CD14-positive monocyte (primary cell): ENCODE data around the gene WIPF3. TPM values are rescaled to one million over a fixed set of nuclear protein-coding genes. Genes with fewer than 3 reads are reported as not detected.

ENCODE experiments used
- DNase-seq, 3 donors: peaks; one replicate each; pipeline ENCODE4 v3.0.0-alpha.2; 2011 to 2022
- H2AFZ ChIP-seq: 2 replicates; pipeline ENCODE4 v1.6.0; 2012; ENCODE audit warnings: mild to moderate bottlenecking, low read depth, low read length, inconsistent platforms; ENCODE audit not compliant: insufficient read depth, poor library complexity, severe bottlenecking
- H3K27ac ChIP-seq, 2 donors: 1 replicate in 1 of 2; 2 replicates in 1 of 2; pipeline ENCODE4 v1.5.1; 2012 to 2013; ENCODE audit warnings: low read length in 2 of 2, control low read depth in 1 of 2, inconsistent platforms in 1 of 2, low read depth in 1 of 2, mild to moderate bottlenecking in 1 of 2
- H3K27me3 ChIP-seq, 2 donors: one replicate each; pipeline versions ENCODE4 v1.6.0 to v1.6.1; 2011 to 2013; ENCODE audit warnings: low read length in 2 of 2; ENCODE audit not compliant: control insufficient read depth in 2 of 2, insufficient read depth in 2 of 2
- H3K36me3 ChIP-seq, 2 donors: replicated peaks in 1 of 2; 1 replicate in 1 of 2; 2 replicates in 1 of 2; pipeline versions ENCODE4 v1.5.1 to v1.6.1; 2012 to 2013; ENCODE audit warnings: low read length in 2 of 2, control low read depth in 1 of 2, inconsistent platforms in 1 of 2, mild to moderate bottlenecking in 1 of 2; ENCODE audit not compliant: insufficient read depth in 2 of 2, control insufficient read depth in 1 of 2
- H3K4me1 ChIP-seq, 2 donors: 1 replicate in 1 of 2; 2 replicates in 1 of 2; pipeline versions ENCODE4 v1.5.1 to v1.6.1; 2012 to 2013; ENCODE audit warnings: low read length in 2 of 2, control low read depth in 1 of 2, inconsistent platforms in 1 of 2, mild to moderate bottlenecking in 1 of 2, moderate library complexity in 1 of 2; ENCODE audit not compliant: insufficient read depth in 2 of 2, control insufficient read depth in 1 of 2
- H3K4me2 ChIP-seq: replicated peaks from 2 replicates; pipeline ENCODE3; 2012; ENCODE audit warnings: low read length, moderate library complexity, mild to moderate bottlenecking; ENCODE audit not compliant: poor library complexity, severe bottlenecking; ENCODE audit errors: extremely low read depth
- H3K4me3 ChIP-seq, 3 experiments: fragments of 200-600 bp in 1 of 3; sonication (generic) in 1 of 3; replicated peaks in 1 of 3; 1 replicate in 2 of 3; 2 replicates in 1 of 3; pipeline ENCODE4 v1.5.1; 2011 to 2013; ENCODE audit warnings: low read length in 3 of 3, mild to moderate bottlenecking in 3 of 3, control low read depth in 2 of 3, low read depth in 2 of 3, inconsistent platforms in 1 of 3, moderate library complexity in 1 of 3
- H3K79me2 ChIP-seq: 2 replicates; pipeline ENCODE4 v1.6.0; 2012; ENCODE audit warnings: mild to moderate bottlenecking, control low read depth, inconsistent platforms, low read length, moderate library complexity; ENCODE audit not compliant: insufficient read depth
- H3K9ac ChIP-seq: 2 replicates; pipeline ENCODE4 v1.6.0; 2017; ENCODE audit warnings: low read length, mild to moderate bottlenecking; ENCODE audit not compliant: insufficient read depth, poor library complexity, severe bottlenecking
- H3K9me3 ChIP-seq, 2 donors: replicated peaks in 1 of 2; 1 replicate in 1 of 2; 2 replicates in 1 of 2; pipeline versions ENCODE4 v1.5.1 to v1.6.1; 2012 to 2013; ENCODE audit warnings: low read length in 2 of 2, control low read depth in 1 of 2; ENCODE audit not compliant: control insufficient read depth in 1 of 2, insufficient read depth in 1 of 2
- H4K20me1 ChIP-seq: 2 replicates; pipeline ENCODE4 v1.6.0; 2012; ENCODE audit warnings: mild to moderate bottlenecking, low read length, control low read depth, moderate library complexity; ENCODE audit not compliant: insufficient read depth
- H3K27ac Mint-ChIP-seq, 7 donors: one replicate each; pipeline ENCODE4 v1.8.0; 2020; ENCODE audit warnings: mild to moderate bottlenecking in 7 of 7, mixed read lengths in 7 of 7, moderate library complexity in 6 of 7, inconsistent platforms in 2 of 7
- H3K27me3 Mint-ChIP-seq, 3 donors: one replicate each; pipeline ENCODE4 v1.8.0; 2021 to 2022; ENCODE audit warnings: low read depth in 3 of 3, mild to moderate bottlenecking in 3 of 3, mixed read lengths in 3 of 3, moderate library complexity in 3 of 3, inconsistent platforms in 1 of 3
- H3K36me3 Mint-ChIP-seq, 2 donors: one replicate each; pipeline ENCODE4 v1.8.0; 2020; ENCODE audit warnings: mixed read lengths in 2 of 2, inconsistent platforms in 1 of 2, mild to moderate bottlenecking in 1 of 2
- H3K4me1 Mint-ChIP-seq: one replicate; pipeline ENCODE4 v1.8.0; 2020; ENCODE audit warnings: mild to moderate bottlenecking, mixed read lengths
- H3K4me3 Mint-ChIP-seq, 2 donors: one replicate each; pipeline ENCODE4 v1.8.0; 2020; ENCODE audit warnings: mild to moderate bottlenecking in 2 of 2, mixed read lengths in 2 of 2, moderate library complexity in 1 of 2
- H3K9me3 Mint-ChIP-seq, 7 donors: one replicate each; pipeline ENCODE4 v1.8.0; 2020 to 2022; ENCODE audit warnings: mixed read lengths in 7 of 7, mild to moderate bottlenecking in 6 of 7, moderate library complexity in 6 of 7, inconsistent platforms in 2 of 7
- WGBS: methylation state at CpG from one replicate; pipeline ENCODE4 v1.1.5; 2013; ENCODE audit warnings: missing lambda C conversion rate; ENCODE audit not compliant: insufficient coverage; 5-methylcytosine and 5-hydroxymethylcytosine counted together
- intact Hi-C, 2 donors: fragments of 100-400 bp; cut with micrococcal nuclease; formaldehyde crosslinking; loops; one replicate each; pipeline versions ENCODE4 v1.15.0 to v1.15.1; 2023
- polyA plus RNA-seq, 3 donors: library from polyadenylated mRNA; depleted of rRNA in 1 of 3; unstranded in 2 of 3; stranded (reverse) in 1 of 3; fragments of 300-500 nt in 2 of 3; fragments of >200 nt in 1 of 3; fragmentation: Illumina TruSeq in 2 of 3; gene quantifications; 1 replicate in 2 of 3; 2 replicates in 1 of 3; pipeline ENCODE4 v1.2.3, GENCODE V29; 2012 to 2021
- TF ChIP-seq, protein P1 (sequence below): fragments of 200-600 bp; IDR thresholded peaks from one replicate; pipeline ENCODE4 v1.8.0; 2022; ENCODE audit warnings: antibody characterized with exemption, mild to moderate bottlenecking

The WIPF3 gene
- polyA plus RNA-seq, 3 donors: not detected

DNA sequence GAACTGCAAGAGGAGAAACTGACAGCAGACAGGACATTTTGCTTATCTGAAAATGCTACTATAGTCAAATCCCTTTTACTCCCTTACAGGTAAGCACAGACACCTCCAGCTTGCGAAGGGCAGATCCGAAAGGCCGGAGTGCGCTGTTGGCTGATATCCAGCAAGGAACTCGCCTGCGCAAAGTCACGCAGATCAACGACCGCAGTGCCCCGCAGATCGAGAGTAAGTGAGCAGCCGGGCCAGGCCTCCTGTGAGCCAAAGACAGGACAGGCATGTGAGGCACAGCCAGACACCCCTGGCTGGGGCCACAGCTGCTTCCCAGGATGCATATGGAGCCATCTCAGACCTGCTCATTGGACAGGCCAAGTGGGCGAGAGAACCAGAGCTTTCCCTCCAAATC lies 69.4 kb downstream of the WIPF3 start:
- no peaks in the 10 kb centered on the region for H3K36me3 Mint-ChIP-seq
- TF ChIP-seq, protein P1, sequence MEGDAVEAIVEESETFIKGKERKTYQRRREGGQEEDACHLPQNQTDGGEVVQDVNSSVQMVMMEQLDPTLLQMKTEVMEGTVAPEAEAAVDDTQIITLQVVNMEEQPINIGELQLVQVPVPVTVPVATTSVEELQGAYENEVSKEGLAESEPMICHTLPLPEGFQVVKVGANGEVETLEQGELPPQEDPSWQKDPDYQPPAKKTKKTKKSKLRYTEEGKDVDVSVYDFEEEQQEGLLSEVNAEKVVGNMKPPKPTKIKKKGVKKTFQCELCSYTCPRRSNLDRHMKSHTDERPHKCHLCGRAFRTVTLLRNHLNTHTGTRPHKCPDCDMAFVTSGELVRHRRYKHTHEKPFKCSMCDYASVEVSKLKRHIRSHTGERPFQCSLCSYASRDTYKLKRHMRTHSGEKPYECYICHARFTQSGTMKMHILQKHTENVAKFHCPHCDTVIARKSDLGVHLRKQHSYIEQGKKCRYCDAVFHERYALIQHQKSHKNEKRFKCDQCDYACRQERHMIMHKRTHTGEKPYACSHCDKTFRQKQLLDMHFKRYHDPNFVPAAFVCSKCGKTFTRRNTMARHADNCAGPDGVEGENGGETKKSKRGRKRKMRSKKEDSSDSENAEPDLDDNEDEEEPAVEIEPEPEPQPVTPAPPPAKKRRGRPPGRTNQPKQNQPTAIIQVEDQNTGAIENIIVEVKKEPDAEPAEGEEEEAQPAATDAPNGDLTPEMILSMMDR: no peak
- Histone ChIP-seq H3K4me1 (no peaks in the 10 kb centered on the region), H3K79me2 (no peaks in the 10 kb centered on the region), H3K9me3 (no peaks in the 10 kb centered on the region), H4K20me1 (no peaks in the 10 kb centered on the region), H2AFZ (no peak overlapping the region), H3K4me2 (no peak overlapping the region), H3K27ac (no peak overlapping the region), H3K4me3 (no peak overlapping the region), H3K36me3 (no peaks in the 10 kb centered on the region), H3K9ac (no peak overlapping the region), H3K27me3 (no peaks in the 10 kb centered on the region)
- no peaks in the 10 kb centered on the region for H3K9me3 Mint-ChIP-seq
- intact Hi-C loops: no loop called here
- H3K4me3 Mint-ChIP-seq: no peak overlapping the region
- peaks cover 22% of the 10 kb centered on the region for H3K4me1 Mint-ChIP-seq
- 93% methylated on average over 13 of the region's 13 CpGs for WGBS
- peak overlapping the region in 1 of 7 donors; percentile 13 for H3K27ac Mint-ChIP-seq
- no peak for DNase-seq
- H3K27me3 Mint-ChIP-seq: peaks cover 0 to 8% (median 0%) of the 10 kb centered on the region in 3 donors

DNA sequence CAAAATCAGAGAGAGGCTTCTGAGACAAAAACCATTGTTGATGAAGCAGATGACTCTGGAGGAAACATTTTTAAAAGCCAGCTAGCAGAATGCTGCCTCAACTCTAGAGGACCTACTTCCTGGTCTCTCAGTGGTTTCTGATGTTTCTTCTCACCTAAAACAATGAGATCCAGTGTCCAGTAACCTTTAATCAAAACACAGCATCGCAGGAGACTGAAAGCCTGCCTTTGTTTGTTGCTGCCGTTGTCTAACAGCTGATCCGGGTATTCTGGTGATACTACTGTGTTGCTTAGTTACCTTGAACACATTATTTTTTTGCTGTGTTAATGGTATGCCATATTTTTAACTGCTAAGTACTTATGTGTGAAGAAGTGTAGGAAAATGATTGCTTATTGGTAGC lies 70.9 kb downstream of the WIPF3 start:
- H3K27ac Mint-ChIP-seq: no peak overlapping the region
- peaks cover 15% of the 10 kb centered on the region for H3K4me1 Mint-ChIP-seq
- no peaks in the 10 kb centered on the region for H4K20me1 ChIP-seq
- no peaks in the 10 kb centered on the region for H3K36me3 ChIP-seq
- WGBS: 83% methylated on average over 2 of the region's 3 CpGs
- H3K4me2 ChIP-seq: no peak overlapping the region
- no peaks in the 10 kb centered on the region for H3K9me3 ChIP-seq
- intact Hi-C loops: no loop called here
- no peaks in the 10 kb centered on the region for H3K79me2 ChIP-seq
- H3K4me3 Mint-ChIP-seq: no peak overlapping the region
- no peaks in the 10 kb centered on the region for H3K9me3 Mint-ChIP-seq
- peaks cover 0 to 6% (median 0%) of the 10 kb centered on the region in 3 donors for H3K27me3 Mint-ChIP-seq
- no peak overlapping the region for H3K27ac ChIP-seq
- H2AFZ ChIP-seq: no peak overlapping the region
- DNase-seq: no peak
- H3K27me3 ChIP-seq: no peaks in the 10 kb centered on the region
- no peaks in the 10 kb centered on the region for H3K36me3 Mint-ChIP-seq
- H3K9ac ChIP-seq: no peak overlapping the region
- TF ChIP-seq, protein P1: no peak
- H3K4me3 ChIP-seq: no peak overlapping the region
- H3K4me1 ChIP-seq: no peaks in the 10 kb centered on the region
